HCT116 (cell line): ENCODE measurements around the gene TNFSF10. TPM values are rescaled to one million over a fixed set of nuclear protein-coding genes. Genes with fewer than 3 reads are reported as not detected.

Experiments used
- ATAC-seq: fragments of 200-7000 bp; cut with Tn5 transposase; 2 replicates; pipeline ENCODE4 v1.9.1; 2020; ENCODE audit warnings: mild to moderate bottlenecking, moderate library complexity
- BruUV-seq: library from RNA; stranded (reverse); fragments of 400-500 nt; replicated peaks from 2 replicates; lab custom pipeline; 2021; lab: Mats Ljungman, UMichigan
- CTCF ChIA-PET: fragments of 300-600 bp; sonication (Branson Sonifier 250); formaldehyde crosslinking; loops from one replicate; lab custom pipeline; 2021; ENCODE audit warnings: antibody characterized with exemption; lab: Charles Lee
- POLR2A ChIA-PET: fragments of 300-600, 350-600 bp; sonication (Branson Sonifier 250); formaldehyde crosslinking; loops from one replicate; lab custom pipeline; 2021; ENCODE audit warnings: antibody characterized with exemption; lab: Charles Lee
- RAD21 ChIA-PET, 2 experiments: fragments of 300-600 bp; sonication (Branson Sonifier 250); formaldehyde crosslinking; loops; one replicate each; lab custom pipeline; 2023; ENCODE audit warnings: low total read pairs in 2 of 2; ENCODE audit not compliant: uncharacterized antibody in 2 of 2, unreplicated experiment in 2 of 2, low non-redundant PET in 1 of 2; lab: Charles Lee
- DNase-seq: peaks from one replicate; pipeline ENCODE4 v3.0.0-alpha.2; 2010; ENCODE audit warnings: low read depth, low spot score
- H2AFZ ChIP-seq: fragments of 200-600 bp; shearing (Covaris generic), sonication (generic); 2 replicates; pipeline ENCODE4 v1.6.1; 2017; ENCODE audit warnings: low read depth, mixed run types, mixed read lengths, antibody characterized with exemption, low read length; ENCODE audit not compliant: poor library complexity, severe bottlenecking
- H3K27ac ChIP-seq: 2 replicates; pipeline ENCODE4 v1.5.1; 2012; ENCODE audit warnings: low read depth, low read length
- H3K27me3 ChIP-seq: fragments of 200-600 bp; sonication (generic); 2 replicates; pipeline ENCODE4 v1.6.1; 2016; ENCODE audit warnings: mixed run types, low read length, mixed read lengths; ENCODE audit not compliant: insufficient read depth
- H3K36me3 ChIP-seq, 2 experiments: fragments of 200-500 bp in 1 of 2; fragments of 200-600 bp in 1 of 2; sonication (Bioruptor generic) in 1 of 2; sonication (generic) in 1 of 2; 2 replicates each; pipeline versions ENCODE4 v1.5.1 to v1.6.1; 2014 to 2016; ENCODE audit warnings: low read length in 2 of 2, inconsistent platforms in 1 of 2, mixed read lengths in 1 of 2, mixed run types in 1 of 2; ENCODE audit not compliant: insufficient read depth in 2 of 2, control insufficient read depth in 1 of 2
- H3K4me1 ChIP-seq, 2 experiments: fragments of 200-600 bp in 1 of 2; sonication (generic) in 1 of 2; 2 replicates each; pipeline versions ENCODE4 v1.5.1 to v1.6.1; 2012 to 2017; ENCODE audit warnings: low read length in 2 of 2, inconsistent platforms in 1 of 2, mild to moderate bottlenecking in 1 of 2, mixed read lengths in 1 of 2, mixed run types in 1 of 2, moderate library complexity in 1 of 2; ENCODE audit not compliant: insufficient read depth in 2 of 2, control insufficient read depth in 1 of 2
- H3K4me2 ChIP-seq: fragments of 200-600 bp; sonication (generic); 2 replicates; pipeline ENCODE4 v1.6.1; 2017; ENCODE audit warnings: mixed run types, low read length, mixed read lengths
- H3K4me3 ChIP-seq, 2 experiments: fragments of 200-600 bp in 1 of 2; sonication (generic) in 1 of 2; replicated peaks in 1 of 2; 2 replicates each; pipeline ENCODE4 v1.5.1; 2011 to 2016; ENCODE audit warnings: low read length in 2 of 2, control low read depth in 1 of 2, low read depth in 1 of 2, mild to moderate bottlenecking in 1 of 2, mixed read lengths in 1 of 2, mixed run types in 1 of 2
- H3K79me2 ChIP-seq: fragments of 200-600 bp; sonication (generic); 2 replicates; pipeline ENCODE4 v1.6.1; 2017; ENCODE audit warnings: mild to moderate bottlenecking, mixed run types, low read length, moderate library complexity, mixed read lengths; ENCODE audit not compliant: insufficient read depth
- H3K9ac ChIP-seq: fragments of 200-600 bp; sonication (generic); 2 replicates; pipeline ENCODE4 v1.6.1; 2016; ENCODE audit warnings: low read length, mixed read lengths
- H3K9me2 ChIP-seq: fragments of 200-600 bp; sonication (generic), shearing (Covaris generic); 2 replicates; pipeline ENCODE4 v1.6.1; 2017; ENCODE audit warnings: mixed run types, mild to moderate bottlenecking, moderate library complexity; ENCODE audit not compliant: insufficient read depth
- H3K9me3 ChIP-seq, 2 experiments: fragments of 200-500 bp in 1 of 2; fragments of 200-600 bp in 1 of 2; sonication (Bioruptor generic) in 1 of 2; sonication (generic) in 1 of 2; 2 replicates each; pipeline ENCODE4 v1.6.1; 2014 to 2017; ENCODE audit warnings: low read length in 2 of 2, mixed read lengths in 2 of 2, inconsistent platforms in 1 of 2, low read depth in 1 of 2, mild to moderate bottlenecking in 1 of 2, mixed run types in 1 of 2, moderate library complexity in 1 of 2; ENCODE audit not compliant: control insufficient read depth in 1 of 2, insufficient read depth in 1 of 2
- H4K20me1 ChIP-seq: fragments of 200-600 bp; sonication (generic), shearing (Covaris generic); 2 replicates; pipeline ENCODE4 v1.6.1; 2017; ENCODE audit warnings: mixed run types, mild to moderate bottlenecking, moderate library complexity; ENCODE audit not compliant: insufficient read depth
- ATF3 ChIP-seq: IDR thresholded peaks from 2 replicates; pipeline ENCODE4 v1.6.1; 2012
- CBX3 ChIP-seq: IDR thresholded peaks from 2 replicates; pipeline ENCODE4 v1.6.1; 2012; ENCODE audit warnings: low read depth
- CEBPB ChIP-seq: IDR thresholded peaks from 2 replicates; pipeline ENCODE4 v1.6.1; 2012; ENCODE audit warnings: low read depth
- EZH2phosphoT487 ChIP-seq: fragments of 200-600 bp; IDR thresholded peaks from 2 replicates; pipeline ENCODE4 v1.6.1; 2018; ENCODE audit warnings: antibody characterized with exemption, borderline replicate concordance
- REST ChIP-seq: IDR thresholded peaks from 2 replicates; pipeline ENCODE4 v1.6.1; 2012; ENCODE audit warnings: low read depth
- ZNF274 ChIP-seq: fragments of 200-500 bp; sonication (Bioruptor generic); IDR thresholded peaks from 2 replicates; pipeline ENCODE4 v1.6.1; 2014; ENCODE audit warnings: mild to moderate bottlenecking, low read depth, low read length, inconsistent platforms
- intact Hi-C: fragments of 100-400 bp; cut with micrococcal nuclease; formaldehyde crosslinking; loops from 2 replicates; pipeline ENCODE4 v1.10.0; 2022
- total RNA-seq: library from RNA; stranded (reverse); gene quantifications from one replicate; pipeline ENCODE4 v1.2.1, GENCODE V29; 2021; ENCODE audit not compliant: unreplicated experiment

TNFSF10 gene
- total RNA-seq, 1 experiment from 2014 or later = 0.20 TPM

- ChIA-PET POLR2A (no interaction called here), CTCF (interaction anchor here (0.6 to 0.7 kb wide), 2 partner anchors 65 to 142 kb away, joined by 3 read pairs; no protein-coding TSS in a partner anchor)
- no peak for ATAC-seq
Measured at GRCh38 chr3:172530566-172530965, 7.3 kb upstream of the TNFSF10 start.

More at GRCh38 chr3:172530566-172530965, 7.3 kb upstream of the TNFSF10 start:
- no peaks in the 10 kb centered on the region for H3K9me2 ChIP-seq
- no peak overlapping the region for H2AFZ ChIP-seq
- H3K4me2 ChIP-seq = no peak overlapping the region
- no peaks in the 10 kb centered on the region for H3K4me1 ChIP-seq
- RAD21 ChIA-PET = no interaction called here
- no peaks in the 10 kb centered on the region for H3K79me2 ChIP-seq
- H3K9ac ChIP-seq = no peak overlapping the region
- intact Hi-C loops = no loop called here
- BruUV-seq = no TSS peak
- no peaks in the 10 kb centered on the region for H3K36me3 ChIP-seq
- no peak overlapping the region for H3K27ac ChIP-seq
- H3K4me3 ChIP-seq = no peak overlapping the region
- H3K9me3 ChIP-seq = no peaks in the 10 kb centered on the region
- H4K20me1 ChIP-seq = no peaks in the 10 kb centered on the region
- no peak for DNase-seq
- TF ChIP-seq ATF3 (no peak), REST (no peak), EZH2phosphoT487 (no peak), CEBPB (no peak), CBX3 (no peak), ZNF274 (no peak)
- H3K27me3 ChIP-seq = no peaks in the 10 kb centered on the region
